HCT116 (cell line): ENCODE results near the gene OXT.

Source experiments
- CTCF ChIP-seq, 3 experiments: fragments of 200-600 bp in 1 of 3; sonication (generic) in 1 of 3; IDR thresholded peaks in 2 of 3; conservative IDR thresholded peaks in 1 of 3; 2 replicates each; pipeline ENCODE4 v1.5.1; 2012 to 2017; ENCODE audit warnings: low read depth in 2 of 3, low read length in 2 of 3, antibody characterized with exemption in 1 of 3, borderline replicate concordance in 1 of 3, control low read depth in 1 of 3, mild to moderate bottlenecking in 1 of 3, mixed read lengths in 1 of 3, mixed run types in 1 of 3, moderate library complexity in 1 of 3; ENCODE audit not compliant: insufficient read depth in 1 of 3
- ELF1 ChIP-seq: IDR thresholded peaks from 2 replicates; pipeline ENCODE4 v1.6.1; 2012; ENCODE audit warnings: low read depth, borderline replicate concordance
- MAX ChIP-seq: IDR thresholded peaks from 2 replicates; pipeline ENCODE4 v1.6.1; 2012
- POLR2A ChIP-seq: IDR thresholded peaks from 2 replicates; pipeline ENCODE4 v1.7.0; 2011; ENCODE audit warnings: borderline replicate concordance; ENCODE audit not compliant: insufficient read depth, insufficient read length; ENCODE audit errors: extremely low read depth
- YY1 ChIP-seq: IDR thresholded peaks from 2 replicates; pipeline ENCODE4 v1.6.1; 2011; ENCODE audit warnings: low read length, low read depth, moderate library complexity, mild to moderate bottlenecking; ENCODE audit not compliant: insufficient replicate concordance; ENCODE audit errors: extremely low read depth
- ZFX ChIP-seq: fragments of 450-650 bp; IDR thresholded peaks from 2 replicates; pipeline ENCODE4 v1.6.1; 2017

- TF ChIP-seq ZFX (no peak), ELF1 (no peak), YY1 (no peak), MAX (no peak), CTCF (IDR thresholded peaks at IDR 0.05 in 2 of 3, conservative IDR thresholded peaks at IDR 0.05 in 1 of 3; ENCODE audit: borderline replicate concordance in 1 of 3, insufficient read depth in 1 of 3, low read depth in 2 of 3, low read length in 2 of 3) (no peak), POLR2A (no peak)
Measured at GRCh38 chr20:3090565-3090964, 19.1 kb downstream of the OXT start.
